Measurements from ENCODE around the gene VPS26B.

The VPS26B gene

GRCh38 chr11:134294664-134295063 lies 70.2 kb downstream of the VPS26B start:
- no peaks in the 10 kb centered on the region for H3K79me2 ChIP-seq (ENCODE audit: control insufficient read depth, insufficient read depth, low read length, unreplicated experiment)
- H3K27ac ChIP-seq (ENCODE audit: low read depth, low read length) = no peak overlapping the region
- no peak overlapping the region for H3K4me3 ChIP-seq (ENCODE audit: low read depth, low read length)
- H3K36me3 ChIP-seq (ENCODE audit: insufficient read depth, low read length) = no peaks in the 10 kb centered on the region
- H2AFZ ChIP-seq (ENCODE audit: low read length, unreplicated experiment) = no peak overlapping the region
- no peaks in the 10 kb centered on the region for H3K4me1 ChIP-seq (ENCODE audit: control insufficient read depth, insufficient read depth, low read length, unreplicated experiment)
- peaks cover 5% of the 10 kb centered on the region for H3K27me3 ChIP-seq (ENCODE audit: insufficient read depth, low read length)

Measured in ACC112 (cell line).